ENCODE results near the gene ITPKC. TPM values are rescaled to one million over a fixed set of nuclear protein-coding genes. Genes with fewer than 3 reads are reported as not detected.
A peak's percentile ranks its signal among the peaks of the same experiment; 100 is the strongest.

ITPKC gene
- total RNA-seq, 1 experiment from 2014 or later = 23.8 TPM

- Histone ChIP-seq H3K36me3 (peaks cover 61% of the 10 kb centered on the region), H3K9me3 (no peaks in the 10 kb centered on the region), H3K27me3 (no peaks in the 10 kb centered on the region), H3K4me3 (no peak overlapping the region; the same call in 1 of the 2 replicates)
- peak; percentile 35 for DNase-seq
Measured at GRCh38 chr19:40687525-40688016, 29.3 kb upstream of the ITPKC start.

- H3K4me3 ChIP-seq = peak overlapping the region; percentile 81
- H3K9me3 ChIP-seq = no peaks in the 10 kb centered on the region
- DNase-seq = no peak
- H3K27me3 ChIP-seq = no peaks in the 10 kb centered on the region
- H3K36me3 ChIP-seq = peaks cover 56% of the 10 kb centered on the region
Measured at GRCh38 chr19:40688309-40688708, 28.6 kb upstream of the ITPKC start.

- H3K4me3 ChIP-seq = peak overlapping the region; percentile 81
- DNase-seq = no peak
- no peaks in the 10 kb centered on the region for H3K9me3 ChIP-seq
- no peaks in the 10 kb centered on the region for H3K27me3 ChIP-seq
- H3K36me3 ChIP-seq = peaks cover 54% of the 10 kb centered on the region
Measured at GRCh38 chr19:40688987-40689338, 27.9 kb upstream of the ITPKC start.

- Histone ChIP-seq H3K4me3 (peak overlapping the region; percentile 81), H3K36me3 (peaks cover 51% of the 10 kb centered on the region), H3K27me3 (no peaks in the 10 kb centered on the region), H3K9me3 (no peaks in the 10 kb centered on the region)
- DNase-seq = peak; percentile 42
Measured at GRCh38 chr19:40689339-40690049, 27.4 kb upstream of the ITPKC start.

- no peak for DNase-seq
- H3K4me3 ChIP-seq = peak within 1 kb of the TSS; percentile 81
- no peaks in the 10 kb centered on the region for H3K27me3 ChIP-seq
Measured at GRCh38 chr19:40690050-40690692, 26.7 kb upstream of the ITPKC start, which contains the start of gene NUMBL. NUMBL (minus strand) TSS chr19:40690651; CDS start chr19:40690483, 168 bp downstream.

GRCh38 chr19:40690693-40691420 is 26.1 kb upstream of the ITPKC start:
- Histone ChIP-seq H3K4me3 (peak overlapping the region; percentile 81), H3K9me3 (no peaks in the 10 kb centered on the region), H3K36me3 (peaks cover 43% of the 10 kb centered on the region), H3K27me3 (no peaks in the 10 kb centered on the region)
- DNase-seq = peak; percentile 98

More at GRCh38 chr19:40690050-40690692, 26.7 kb upstream of the ITPKC start, which contains the start of gene NUMBL:
- Histone ChIP-seq H3K36me3 (peaks cover 48% of the 10 kb centered on the region), H3K9me3 (no peaks in the 10 kb centered on the region)

- H3K36me3 ChIP-seq = peaks cover 37% of the 10 kb centered on the region
- no peaks in the 10 kb centered on the region for H3K9me3 ChIP-seq
- peak; percentile 40 for DNase-seq
- no peaks in the 10 kb centered on the region for H3K27me3 ChIP-seq
- peak overlapping the region; percentile 81 for H3K4me3 ChIP-seq
Measured at GRCh38 chr19:40691421-40692211, 25.3 kb upstream of the ITPKC start.

GRCh38 chr19:40692212-40692551 is 24.7 kb upstream of the ITPKC start:
- H3K36me3 ChIP-seq = peaks cover 31% of the 10 kb centered on the region
- no peaks in the 10 kb centered on the region for H3K27me3 ChIP-seq
- H3K9me3 ChIP-seq = no peaks in the 10 kb centered on the region
- no peak overlapping the region for H3K4me3 ChIP-seq
- no peak for DNase-seq

GRCh38 chr19:40693150-40693788 is 23.6 kb upstream of the ITPKC start:
- no peak overlapping the region for H3K4me3 ChIP-seq
- H3K9me3 ChIP-seq = no peaks in the 10 kb centered on the region
- H3K27me3 ChIP-seq = no peaks in the 10 kb centered on the region
- peak; percentile 59 for DNase-seq
- peaks cover 28% of the 10 kb centered on the region for H3K36me3 ChIP-seq

GRCh38 chr19:40693896-40694295 is 23.0 kb upstream of the ITPKC start:
- H3K27me3 ChIP-seq = no peaks in the 10 kb centered on the region
- no peaks in the 10 kb centered on the region for H3K9me3 ChIP-seq
- peaks cover 24% of the 10 kb centered on the region for H3K36me3 ChIP-seq
- no peak for DNase-seq
- H3K4me3 ChIP-seq = no peak overlapping the region

GRCh38 chr19:40695881-40696280 is 21.0 kb upstream of the ITPKC start:
- Histone ChIP-seq H3K9me3 (no peaks in the 10 kb centered on the region), H3K27me3 (no peaks in the 10 kb centered on the region), H3K36me3 (peaks cover 32% of the 10 kb centered on the region), H3K4me3 (no peak overlapping the region)
- no peak for DNase-seq

GRCh38 chr19:40697007-40697406 is 19.9 kb upstream of the ITPKC start:
- Histone ChIP-seq H3K36me3 (peaks cover 28% of the 10 kb centered on the region), H3K27me3 (no peaks in the 10 kb centered on the region), H3K4me3 (no peak overlapping the region), H3K9me3 (no peaks in the 10 kb centered on the region)
- DNase-seq = no peak

GRCh38 chr19:40700083-40700482 is 16.8 kb upstream of the ITPKC start:
- Histone ChIP-seq H3K27me3 (no peaks in the 10 kb centered on the region), H3K4me3 (no peak overlapping the region), H3K36me3 (peaks cover 44% of the 10 kb centered on the region), H3K9me3 (no peaks in the 10 kb centered on the region)
- DNase-seq = no peak

GRCh38 chr19:40701758-40702157 is 15.2 kb upstream of the ITPKC start:
- Histone ChIP-seq H3K27me3 (no peaks in the 10 kb centered on the region), H3K36me3 (peaks cover 46% of the 10 kb centered on the region), H3K9me3 (no peaks in the 10 kb centered on the region), H3K4me3 (no peak overlapping the region)
- no peak for DNase-seq

GRCh38 chr19:40702337-40703012 is 14.4 kb upstream of the ITPKC start:
- Histone ChIP-seq H3K36me3 (peaks cover 43% of the 10 kb centered on the region), H3K9me3 (no peaks in the 10 kb centered on the region), H3K4me3 (no peak overlapping the region), H3K27me3 (no peaks in the 10 kb centered on the region)
- DNase-seq = no peak

Data from MG63 (cell line).